GM21526 (cell line): Measurements from ENCODE around the gene PCDH15.

Experiments
- ATAC-seq: cut with Tn5 transposase; IDR thresholded peaks from one replicate; pipeline ENCODE4 v1.9.1; 2021; ENCODE audit warnings: moderate library complexity; ENCODE audit not compliant: unreplicated experiment, low FRiP score

Gene PCDH15

DNA sequence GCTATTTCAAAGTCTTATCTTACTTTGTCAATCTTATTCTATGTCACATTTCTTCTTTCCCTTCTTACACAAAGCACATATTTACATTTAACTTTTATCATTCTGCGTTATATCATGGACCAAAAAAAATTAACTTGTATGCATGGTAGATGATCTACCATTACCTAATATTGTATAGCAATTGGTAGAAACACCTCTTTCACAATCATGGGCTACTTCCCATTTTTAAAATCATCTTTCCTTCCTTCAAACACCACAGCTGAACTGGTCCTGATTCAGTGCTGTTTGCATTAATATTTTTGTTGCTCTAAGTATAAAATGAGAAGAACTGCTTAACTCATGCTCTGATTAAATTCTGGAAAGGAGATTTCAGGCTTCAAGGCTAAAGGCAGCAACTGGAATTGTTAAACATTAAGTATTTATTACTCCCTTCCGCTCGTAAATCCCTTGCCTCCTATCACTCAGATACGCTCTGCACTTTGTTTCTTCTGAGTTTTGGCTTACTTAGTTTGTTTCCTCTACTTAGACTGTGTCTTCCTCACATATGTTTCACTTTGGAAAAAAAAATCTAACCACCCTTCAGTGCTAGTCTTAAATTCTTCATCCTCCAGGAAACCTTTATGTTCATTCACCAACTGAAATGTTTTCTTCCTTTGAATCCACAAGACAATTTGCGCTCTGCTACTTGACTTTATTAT, 901.4 kb downstream of the PCDH15 start:
- no peak for ATAC-seq

DNA sequence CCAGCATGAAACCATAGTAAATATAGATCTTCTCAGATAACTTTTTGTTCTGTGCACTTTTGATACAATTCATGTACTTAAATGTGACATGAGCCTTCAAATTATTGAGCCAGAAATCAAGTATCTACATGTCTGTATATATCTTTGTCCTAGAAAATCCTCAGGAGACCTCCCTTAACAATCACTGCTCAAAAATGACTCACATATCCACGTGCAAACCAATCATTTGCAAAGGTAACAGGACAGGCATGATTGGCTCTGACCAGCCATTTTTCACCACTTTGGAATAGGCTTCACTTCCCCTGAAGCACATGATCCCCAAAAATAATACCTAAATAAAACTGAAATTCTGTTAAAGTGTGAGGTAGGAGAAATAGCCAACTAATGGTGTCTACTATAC, 902.5 kb downstream of the PCDH15 start:
- ATAC-seq, result no peak

DNA sequence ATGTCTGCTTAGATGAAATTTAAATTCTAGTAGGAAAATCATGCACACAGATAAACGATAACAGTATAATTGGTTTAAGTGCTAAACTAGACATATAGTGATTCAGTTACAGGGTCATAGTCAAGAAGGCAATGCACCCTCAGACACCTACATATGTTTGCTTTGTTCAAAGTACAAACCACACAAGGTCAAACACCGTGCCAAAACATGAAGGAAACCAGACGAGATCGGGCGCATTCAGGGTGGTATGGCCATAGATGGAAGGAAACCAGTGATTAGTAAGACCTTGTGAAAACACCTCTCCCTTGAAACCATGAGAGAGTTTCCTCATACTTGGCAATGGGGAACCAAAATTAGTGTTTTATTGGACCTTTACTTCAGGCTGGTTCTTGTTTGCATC, 906.9 kb downstream of the PCDH15 start:
- no peak for ATAC-seq

DNA sequence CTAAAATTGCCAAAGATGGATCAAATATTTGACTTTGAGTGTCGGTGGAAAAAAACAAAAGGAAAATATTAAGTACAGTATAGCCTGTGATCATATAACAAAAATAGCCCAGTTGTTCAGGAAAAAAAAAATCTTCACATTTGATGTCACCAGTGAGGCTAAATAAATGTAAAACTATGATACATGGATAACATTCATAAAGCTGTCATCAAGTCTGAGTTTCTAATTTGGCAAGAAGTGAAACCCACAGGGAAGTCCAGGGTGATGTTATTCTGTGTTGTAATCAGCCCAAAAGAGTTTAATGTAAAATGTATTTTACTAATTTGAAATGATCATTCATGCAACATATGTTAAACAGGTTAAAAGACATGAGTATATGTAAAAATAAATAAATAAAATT, 908.0 kb downstream of the PCDH15 start:
- no peak for ATAC-seq

DNA sequence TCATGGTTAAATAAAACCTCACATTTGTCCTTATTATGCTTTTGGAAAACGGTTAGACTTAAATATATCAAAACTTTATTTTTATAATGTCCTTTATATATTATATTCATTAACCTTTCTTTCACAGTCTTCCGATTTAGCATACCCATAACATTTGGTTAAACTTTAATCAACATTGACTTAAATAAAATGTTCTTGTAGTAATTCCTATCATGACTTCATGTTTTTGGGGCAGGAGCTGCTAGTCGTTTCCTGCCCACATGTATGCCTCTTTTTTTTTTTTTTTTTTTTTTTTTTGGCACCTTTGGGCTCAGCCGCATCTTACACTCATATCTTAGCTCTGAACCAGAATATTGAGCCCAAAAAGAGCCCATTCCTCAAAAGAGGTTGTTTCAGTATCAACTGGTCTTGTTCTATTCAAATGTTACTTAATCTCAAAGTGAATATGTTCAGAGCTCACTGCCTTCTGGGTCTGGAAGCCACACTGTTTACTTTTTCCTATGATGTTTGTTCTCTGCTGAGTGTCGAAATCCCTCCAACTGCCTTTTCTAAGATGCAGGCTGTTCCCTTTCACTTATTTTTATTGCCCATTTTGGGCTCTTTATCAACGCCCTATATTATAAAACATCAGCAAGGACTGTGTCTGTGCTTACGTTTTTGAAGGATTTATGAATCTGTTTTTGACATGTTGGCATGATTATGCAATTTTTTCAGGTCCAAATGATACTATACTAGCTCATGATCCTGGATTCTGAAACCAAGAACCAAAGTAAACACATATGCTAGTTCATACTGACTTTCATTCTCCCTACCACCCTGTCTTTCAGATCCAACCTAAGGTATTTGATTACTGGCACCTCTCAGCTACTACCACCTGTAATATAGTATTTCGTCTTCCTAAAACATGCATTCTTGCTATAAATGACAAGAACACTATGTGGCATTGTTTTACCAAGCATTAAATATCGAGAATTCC, 914.4 kb downstream of the PCDH15 start:
- ATAC-seq, result no peak

DNA sequence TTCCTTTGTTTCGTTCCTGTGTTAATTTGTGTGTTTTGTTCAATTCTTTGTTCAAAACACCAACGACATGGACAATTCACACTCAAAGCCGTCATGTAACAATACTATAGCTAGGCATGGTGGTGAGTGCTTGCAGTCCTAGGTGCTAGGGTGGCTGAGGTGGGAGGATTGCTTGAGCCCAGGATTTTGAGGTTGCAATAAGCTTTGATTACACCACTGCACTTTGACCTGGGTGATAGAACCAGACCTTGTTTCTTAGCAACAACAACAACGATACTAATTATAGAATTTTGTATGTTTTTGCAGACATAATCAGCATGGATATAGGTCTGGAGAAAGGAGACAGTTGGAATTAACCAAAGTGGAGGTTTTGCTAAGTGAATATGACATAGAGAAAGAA, 936.2 kb downstream of the PCDH15 start:
- ATAC-seq, result no peak

DNA sequence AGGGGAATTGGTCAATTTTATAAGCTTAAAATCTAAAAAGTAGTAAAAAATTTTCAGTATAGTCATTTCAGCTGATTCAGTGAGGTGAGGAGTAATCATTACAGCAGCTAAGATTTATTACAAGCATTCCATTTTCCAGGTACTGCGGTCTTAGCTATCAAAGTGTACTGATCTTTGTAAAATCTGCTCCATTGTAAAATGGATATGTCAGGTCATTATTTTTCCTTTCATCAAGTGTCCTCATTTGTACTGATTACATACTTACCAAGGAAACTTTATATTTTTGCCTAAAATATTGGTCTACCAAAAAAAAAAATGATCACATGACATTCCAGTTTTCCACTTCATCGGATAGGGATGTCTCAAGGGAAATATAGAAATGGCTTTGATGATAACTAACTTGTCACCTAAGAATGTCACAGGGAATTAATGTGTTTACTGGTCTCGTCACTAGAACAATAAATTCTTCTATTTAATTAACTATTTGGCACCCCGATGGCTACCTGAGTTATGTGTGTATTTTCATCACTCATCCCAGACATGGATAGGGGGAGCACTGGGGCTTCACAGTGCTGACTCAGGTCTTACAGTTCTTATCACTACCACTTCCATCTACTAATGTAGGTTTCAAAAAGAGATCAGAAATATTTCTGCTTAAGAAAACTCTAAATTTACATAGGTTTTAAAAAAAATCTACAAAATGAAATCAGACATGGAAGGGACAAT, 948.4 kb downstream of the PCDH15 start:
- ATAC-seq, result no peak

DNA sequence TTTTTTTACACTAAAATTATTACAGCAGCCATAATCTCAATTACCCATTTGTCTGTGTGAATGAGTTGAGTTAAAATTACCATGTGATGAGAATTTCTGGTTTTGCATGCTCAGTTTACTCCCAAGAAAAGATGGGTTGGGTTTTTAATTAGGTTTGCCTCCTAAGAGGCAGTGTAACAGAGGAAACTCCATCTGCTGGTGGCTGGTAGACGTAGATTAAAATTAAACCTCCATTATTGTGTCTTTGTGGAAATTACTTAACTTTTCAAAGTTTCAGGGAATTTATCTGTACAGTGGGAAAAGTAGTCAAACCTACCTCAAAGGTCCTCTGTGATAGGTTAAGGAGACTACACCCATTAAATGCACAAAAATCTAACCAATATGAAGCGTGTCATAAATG, 954.2 kb downstream of the PCDH15 start:
- ATAC-seq, result no peak

DNA sequence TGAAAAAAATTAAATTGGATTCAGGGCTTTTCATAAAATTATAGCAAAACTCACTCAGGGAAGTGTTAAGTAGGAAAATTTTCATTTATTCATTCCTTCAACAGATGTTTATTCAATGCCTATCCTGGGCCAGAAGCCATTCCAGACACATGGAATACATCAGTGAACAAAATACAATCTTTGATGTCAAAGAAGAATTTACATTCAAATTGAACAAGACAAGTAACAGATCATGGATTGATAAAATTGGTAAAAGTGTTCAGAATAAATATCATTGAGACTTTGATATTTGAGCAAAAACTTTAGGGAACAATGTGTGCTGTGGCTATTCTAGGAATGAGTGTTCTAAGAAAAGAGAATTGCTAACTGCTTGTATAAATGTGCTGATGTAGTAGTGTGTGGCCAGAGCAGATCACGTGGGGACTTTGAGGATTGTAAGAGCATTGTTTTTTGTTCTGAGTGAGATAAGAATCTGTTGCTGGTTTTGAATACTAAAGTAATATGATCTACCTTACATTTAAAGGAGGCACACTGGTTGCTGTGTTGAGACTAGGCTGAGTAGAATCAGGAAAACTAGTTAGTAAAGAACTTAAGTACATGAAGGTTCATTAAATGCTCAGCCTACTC, 957.2 kb downstream of the PCDH15 start:
- no peak for ATAC-seq

DNA sequence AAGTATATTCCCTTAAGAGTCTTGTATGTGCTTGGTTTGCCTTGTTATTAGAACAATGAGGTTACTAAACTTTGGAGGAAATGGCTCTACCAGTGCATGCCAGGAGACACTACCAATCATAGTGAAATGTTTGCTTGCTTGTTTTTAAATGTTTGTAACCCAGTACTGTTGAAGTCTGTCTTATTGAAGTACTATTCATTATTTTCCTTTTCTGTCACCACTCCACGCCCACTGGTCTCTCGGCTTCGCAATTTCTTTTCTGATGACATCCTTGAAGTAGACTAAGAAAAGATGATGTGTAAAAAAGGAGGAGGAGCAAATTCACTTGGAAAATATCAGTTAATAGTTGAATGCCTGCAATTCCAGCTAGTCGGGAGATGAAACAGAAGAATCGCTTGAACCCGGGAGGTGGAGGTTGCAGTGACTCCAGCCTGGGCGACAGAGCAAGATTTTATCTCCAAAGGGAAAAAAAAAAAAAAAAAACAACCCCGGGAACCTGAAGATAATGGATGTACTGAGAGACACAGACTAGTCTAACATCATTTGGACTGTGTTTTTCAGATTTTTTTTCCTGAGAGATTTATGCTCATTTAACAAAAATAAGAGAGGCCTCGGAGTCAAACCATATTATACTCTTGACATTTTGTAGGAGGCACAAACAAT, 959.4 kb downstream of the PCDH15 start:
- no peak for ATAC-seq

DNA sequence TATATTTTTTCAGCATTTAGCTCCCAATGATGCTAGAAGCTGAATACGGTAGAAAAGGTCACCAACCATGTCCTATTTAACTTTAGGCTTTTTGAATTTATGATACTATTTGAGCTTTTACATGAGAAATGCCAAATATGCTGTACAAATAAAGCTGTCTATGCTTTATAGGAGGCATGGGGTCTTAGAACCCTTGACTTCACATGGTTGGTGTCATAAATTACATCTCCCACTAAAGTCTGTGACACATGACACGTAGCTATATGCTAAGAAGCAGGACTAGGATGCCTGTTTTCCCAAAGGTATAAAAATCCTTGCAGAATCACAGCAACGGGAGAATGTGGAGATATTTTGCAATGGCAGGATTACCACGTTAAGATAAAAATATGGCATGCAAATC, 960.4 kb downstream of the PCDH15 start:
- ATAC-seq, result no peak

DNA sequence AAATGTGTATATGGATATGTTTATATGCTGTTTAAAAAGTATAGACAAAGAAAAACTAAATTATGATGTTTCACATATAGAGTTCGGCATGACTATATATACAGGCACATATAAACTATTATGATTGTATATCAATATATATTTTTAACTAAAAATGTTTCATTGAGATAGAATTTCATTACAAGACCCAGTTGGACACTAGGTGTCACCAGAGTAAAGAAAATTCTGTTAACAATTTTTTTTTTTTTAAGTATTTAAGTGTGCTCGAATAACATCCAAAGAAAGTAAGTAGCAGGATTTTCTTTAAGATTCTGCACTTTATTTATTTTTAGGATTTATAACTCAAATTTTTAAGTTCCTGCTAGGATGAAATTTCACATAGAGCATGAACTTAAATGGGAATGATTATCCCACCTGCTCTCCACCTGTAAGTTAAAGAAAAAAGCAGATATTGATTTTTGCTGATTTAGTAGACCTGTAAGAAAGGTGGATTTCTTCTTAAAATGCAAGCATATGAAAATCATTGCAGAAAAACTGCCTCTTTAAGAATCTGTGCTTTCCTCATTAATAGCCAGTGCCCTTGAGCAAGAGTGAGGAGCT, 961.5 kb downstream of the PCDH15 start:
- no peak for ATAC-seq

DNA sequence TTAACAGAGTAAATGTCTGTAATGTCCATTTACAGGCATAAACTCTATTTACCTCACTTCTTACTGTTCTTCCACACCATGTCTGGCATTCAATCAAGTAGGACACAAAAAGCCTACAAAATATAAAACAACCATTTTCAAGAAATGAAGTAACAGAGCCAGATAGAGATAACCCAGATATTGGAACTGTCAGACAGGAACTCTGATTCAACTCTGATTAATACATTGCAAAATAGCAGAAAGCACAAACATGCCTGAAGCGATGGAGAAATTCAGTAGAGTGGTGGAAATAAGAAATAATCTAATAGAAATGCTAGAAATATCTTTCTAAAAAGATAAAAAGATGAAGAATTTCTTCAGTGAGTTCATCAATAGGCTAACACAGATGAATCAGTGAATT, 964.4 kb downstream of the PCDH15 start:
- no peak for ATAC-seq

DNA sequence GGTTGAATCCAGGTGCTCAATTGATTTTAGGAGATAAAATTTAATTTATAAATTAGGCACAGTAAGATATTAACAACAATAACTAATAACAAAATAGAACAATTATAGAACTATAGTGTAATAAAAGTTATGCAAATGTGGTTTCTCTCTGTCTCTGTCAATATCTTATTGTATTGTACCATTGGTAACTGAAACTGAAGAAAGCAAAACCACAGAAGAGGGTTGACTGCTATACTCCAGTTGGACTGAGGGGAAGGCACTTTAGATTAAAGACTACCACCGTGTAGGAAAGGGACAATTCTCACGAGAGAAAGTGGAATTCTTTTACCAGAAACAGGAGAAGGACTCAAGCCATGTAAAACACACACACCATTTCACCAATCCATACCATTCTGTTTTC, 967.1 kb downstream of the PCDH15 start:
- no peak for ATAC-seq

DNA sequence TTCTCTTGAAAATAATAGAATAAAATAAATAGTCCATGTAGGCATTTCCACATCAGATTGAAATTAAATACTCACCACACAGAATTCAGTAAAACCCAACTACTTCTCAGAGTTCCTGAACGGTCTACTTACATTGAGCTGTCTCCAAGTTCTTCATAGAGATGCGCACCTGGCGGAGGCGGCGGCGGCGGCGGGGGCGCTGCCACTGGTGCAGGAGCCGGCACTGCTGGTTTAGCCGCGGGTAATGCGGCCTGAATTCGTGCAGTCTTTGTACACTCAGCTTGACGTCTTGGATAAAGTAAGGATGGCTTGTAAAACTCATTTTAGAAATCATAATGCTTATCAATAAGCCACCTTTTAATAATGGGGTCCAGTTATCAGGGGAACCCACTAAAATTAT, 973.8 kb downstream of the PCDH15 start:
- no peak for ATAC-seq

DNA sequence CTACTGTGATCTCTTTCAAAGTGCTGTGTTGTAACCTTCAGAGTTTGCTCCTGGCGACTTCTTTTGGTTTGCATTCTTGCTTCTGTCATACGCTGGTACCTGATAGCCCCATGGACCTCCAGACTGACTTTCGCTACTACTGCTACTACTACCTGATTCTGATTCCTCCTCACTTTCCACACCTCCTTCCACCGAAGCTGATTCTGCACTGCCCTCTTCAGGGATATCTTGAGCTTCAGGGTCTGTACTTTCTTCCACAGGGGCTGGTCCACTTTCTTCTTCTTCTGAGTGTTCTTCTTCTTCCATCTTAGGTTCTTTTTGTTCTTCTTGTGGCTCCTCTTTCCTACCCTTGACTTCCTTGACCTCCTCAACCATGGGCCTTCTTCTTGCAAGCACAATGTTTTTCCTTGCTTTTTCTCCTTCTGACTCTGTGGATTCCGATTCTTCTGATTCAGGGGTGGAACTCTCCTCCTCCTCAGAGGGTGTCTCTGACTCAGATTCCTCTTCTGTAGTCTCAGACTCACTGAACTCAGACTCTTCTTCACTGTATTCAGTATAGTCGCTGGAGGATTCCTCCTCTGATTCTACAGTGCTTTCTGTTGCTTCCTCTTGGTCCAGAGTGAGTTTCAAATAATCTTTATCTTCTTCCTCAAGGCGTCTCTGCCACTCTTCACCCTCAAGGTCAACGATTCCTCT, 992.2 kb downstream of the PCDH15 start:
- no peak for ATAC-seq

DNA sequence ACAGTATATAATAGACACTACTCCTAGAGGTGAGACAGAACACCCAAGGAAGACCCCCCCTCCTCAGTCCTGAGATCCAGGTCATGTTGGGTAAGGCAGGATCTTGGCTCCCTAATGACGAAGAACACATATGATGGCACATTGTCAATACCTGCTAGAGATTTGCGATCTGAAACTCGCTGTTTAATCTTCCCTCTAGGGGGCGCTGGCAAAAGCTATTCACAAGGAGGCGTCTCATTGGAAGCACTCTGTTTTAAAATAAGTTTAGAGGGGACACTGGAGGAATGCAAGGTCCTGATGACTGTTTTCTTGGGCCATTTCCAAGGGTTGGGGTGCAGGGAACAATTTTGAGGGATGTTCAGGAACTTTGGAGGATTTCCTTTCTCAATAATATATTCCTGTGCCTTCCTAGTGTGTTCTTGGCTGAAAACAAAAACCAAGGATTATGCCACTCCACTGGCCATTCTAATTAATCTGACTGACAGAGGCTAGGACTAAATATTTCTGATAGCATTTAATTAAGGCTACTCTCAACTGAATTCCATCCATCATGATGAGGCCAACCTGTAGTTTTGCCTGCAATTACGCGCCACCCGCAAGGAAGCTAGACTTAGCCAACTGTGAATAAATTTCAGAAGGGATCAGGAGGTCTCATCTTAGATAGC, 1014.7 kb downstream of the PCDH15 start:
- no peak for ATAC-seq

DNA sequence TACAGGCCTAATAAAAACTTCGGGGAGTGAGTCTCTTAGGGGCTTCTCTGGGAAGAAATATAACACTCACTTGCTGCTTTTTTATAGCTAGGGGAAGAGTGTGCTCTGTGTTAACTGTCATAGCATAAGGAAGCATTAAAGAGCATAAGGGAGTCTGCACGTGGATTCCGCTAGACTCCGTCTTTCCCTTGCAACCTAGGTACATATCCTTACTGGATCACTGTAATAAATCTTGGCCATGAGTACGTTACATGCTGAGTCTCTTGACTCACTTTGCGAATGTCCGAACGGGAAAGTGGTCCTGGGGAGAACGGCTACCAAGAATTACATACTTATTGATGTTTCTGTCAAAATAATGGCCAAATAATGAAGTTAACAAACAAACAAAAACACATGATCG, 1029.3 kb downstream of the PCDH15 start:
- ATAC-seq, result no peak

DNA sequence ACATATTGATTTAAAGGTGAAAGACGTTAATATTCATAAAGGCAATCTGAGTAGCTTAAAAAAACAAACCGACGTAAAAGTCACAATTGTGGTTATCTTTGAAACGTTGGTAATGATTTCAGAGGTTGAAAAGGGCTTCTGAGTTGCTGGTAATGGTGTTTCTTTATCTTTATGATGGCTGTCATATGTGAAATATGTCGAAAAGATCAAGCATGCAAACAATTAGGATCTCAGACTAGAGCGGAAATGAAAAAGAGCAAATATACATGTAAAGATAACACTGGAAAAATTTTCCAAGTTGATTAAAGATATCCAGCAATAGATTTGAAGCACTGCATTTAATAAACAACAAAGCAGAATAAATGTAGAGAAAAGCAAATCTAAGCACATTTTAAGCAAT, 1030.1 kb downstream of the PCDH15 start:
- no peak for ATAC-seq
